SIG-M5 treated with dmso at 0.1 percent for 504 hours (cell line): ENCODE measurements around the gene TRAK1.
"Not testable (repeated sequence)": the region's sequence is repeated elsewhere in the genome, so short reads cannot be mapped to it uniquely, and the experiment has no call there.

Experiments used
- DNase-seq: peaks from one replicate; lab custom pipeline; 2025; ENCODE audit not compliant: unreplicated experiment; lab: John Stamatoyannopoulos, UW

The TRAK1 gene

DNA sequence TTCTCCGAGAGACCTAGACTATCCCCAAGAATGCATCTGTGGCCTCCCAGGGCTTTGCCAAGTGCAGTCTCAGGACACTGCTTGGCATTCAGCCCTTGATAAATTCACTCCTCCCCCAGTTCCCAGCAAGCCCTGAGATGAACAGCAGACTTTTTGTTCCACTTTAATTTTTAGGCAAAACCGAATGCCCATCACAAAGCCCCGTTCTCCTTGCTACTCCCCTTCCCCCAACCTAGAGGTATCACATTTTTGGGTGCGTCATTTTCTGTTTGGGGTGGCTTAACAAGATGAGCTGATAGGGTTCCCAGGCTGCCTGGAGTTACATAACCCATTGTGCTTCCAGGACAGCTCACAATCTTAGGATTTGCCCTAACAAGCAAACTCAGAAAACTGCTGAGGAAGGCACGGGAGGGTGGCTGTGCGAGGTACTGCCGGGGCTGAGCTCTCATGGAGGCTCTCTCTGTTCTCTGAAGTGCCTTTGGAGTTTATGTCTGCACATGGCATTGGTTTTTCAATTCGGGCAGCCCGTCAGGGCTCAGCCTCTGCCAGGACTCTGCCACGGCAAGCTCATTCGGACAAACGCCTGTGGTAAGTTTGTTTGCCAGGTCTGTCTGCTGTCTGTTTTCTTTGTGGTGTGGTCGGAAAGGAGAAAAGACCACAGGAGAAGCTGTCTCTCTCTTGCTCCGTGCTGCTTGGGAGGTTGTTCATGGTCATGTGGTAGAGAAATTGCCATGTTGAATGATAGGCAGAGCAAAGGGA, at the start of gene TRAK1:
TRAK1 (plus strand) TSS at position 385 of the 759 bp plus-strand sequence; CDS start at position 498, 113 bp downstream.
- no peak for DNase-seq

- DNase-seq, result no peak
These were observed 48.4 kb upstream of the TRAK1 start for GRCh38 chr3:42042747-42043098.

DNA sequence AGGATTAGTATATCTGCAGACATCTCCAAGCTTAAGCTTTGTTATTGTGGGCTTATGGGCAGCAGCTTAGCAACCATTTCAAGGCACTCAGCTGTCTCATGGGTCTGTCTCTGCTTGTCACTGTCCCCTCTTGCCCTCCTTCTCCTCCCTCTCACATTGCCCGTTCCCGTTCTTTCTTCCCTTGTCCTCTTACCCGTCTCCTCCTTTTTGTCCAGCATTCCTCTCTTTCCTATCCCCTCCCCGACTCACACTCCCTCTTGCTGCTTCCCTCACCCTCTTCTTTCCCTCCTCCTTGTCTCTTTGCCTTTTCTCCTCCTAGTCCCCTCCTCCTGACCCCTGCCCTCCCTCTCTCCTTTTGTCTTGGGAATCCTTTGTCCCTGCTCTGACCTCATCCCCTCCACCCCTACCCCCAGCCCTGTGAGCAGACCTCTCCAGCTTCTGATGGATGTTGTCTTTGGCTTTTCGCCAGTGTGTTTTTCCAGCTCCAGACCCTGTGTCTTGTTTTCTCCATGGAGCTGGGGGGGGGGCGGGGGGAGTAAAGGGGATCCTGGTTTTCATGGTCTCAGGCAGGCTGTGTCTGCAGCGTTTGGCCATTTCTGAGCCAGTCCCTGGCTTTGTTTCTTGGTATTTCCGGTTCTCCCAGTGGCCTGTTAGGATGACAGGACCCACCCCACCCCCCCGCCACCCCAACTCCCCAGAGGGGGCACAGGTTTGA, 47.9 kb upstream of the TRAK1 start:
- no peak for DNase-seq

- DNase-seq, result no peak
These were observed 45.4 kb upstream of the TRAK1 start for GRCh38 chr3:42045708-42046243.

- DNase-seq, result not testable (repeated sequence)
These were observed 42.6 kb upstream of the TRAK1 start for GRCh38 chr3:42048526-42048925.

- no peak for DNase-seq
These were observed 41.0 kb upstream of the TRAK1 start for GRCh38 chr3:42050126-42050525.

DNA sequence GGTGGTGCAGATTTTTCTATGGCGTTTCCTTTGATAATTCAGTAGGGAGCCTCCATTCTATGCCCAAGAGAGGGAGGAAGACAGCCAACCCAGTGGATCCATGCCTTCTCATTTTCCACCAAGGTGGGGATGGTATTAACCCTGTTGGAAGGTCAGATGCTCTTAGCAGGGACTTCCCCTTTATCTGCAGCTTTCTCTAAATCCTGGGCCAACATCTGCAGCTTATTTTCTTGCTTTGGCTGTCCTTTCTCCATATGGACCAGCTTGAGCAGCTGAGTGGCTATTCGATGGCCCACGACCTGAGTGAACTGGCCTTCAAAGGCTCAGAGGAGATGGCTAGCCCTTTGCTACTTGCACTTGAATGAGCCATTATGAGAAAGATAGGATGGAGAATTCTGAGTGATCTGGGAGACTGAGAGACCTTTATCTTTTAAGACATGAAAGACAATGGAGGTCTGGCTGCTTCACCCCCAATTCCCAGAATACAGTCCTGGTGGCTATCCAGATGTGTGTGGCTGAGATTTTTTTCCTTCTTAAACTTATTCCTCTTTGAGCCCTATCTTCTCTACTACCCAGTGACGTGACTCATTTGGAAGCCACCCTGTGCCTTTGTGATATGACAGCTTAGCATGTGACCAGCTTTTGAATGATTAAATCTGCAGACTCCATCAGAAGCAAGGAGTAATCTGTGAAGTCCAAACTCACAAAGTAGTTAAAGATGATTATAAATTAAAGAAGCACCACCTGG, 39.6 kb upstream of the TRAK1 start:
- no peak for DNase-seq

- no peak for DNase-seq
These were observed 39.0 kb upstream of the TRAK1 start for GRCh38 chr3:42052132-42052483.

- DNase-seq, result no peak
These were observed 38.4 kb upstream of the TRAK1 start for GRCh38 chr3:42052484-42053351.

- no peak for DNase-seq
These were observed 37.7 kb upstream of the TRAK1 start for GRCh38 chr3:42053476-42053875.

GRCh38 chr3:42055291-42055690, 35.9 kb upstream of the TRAK1 start:
- no peak for DNase-seq

DNA sequence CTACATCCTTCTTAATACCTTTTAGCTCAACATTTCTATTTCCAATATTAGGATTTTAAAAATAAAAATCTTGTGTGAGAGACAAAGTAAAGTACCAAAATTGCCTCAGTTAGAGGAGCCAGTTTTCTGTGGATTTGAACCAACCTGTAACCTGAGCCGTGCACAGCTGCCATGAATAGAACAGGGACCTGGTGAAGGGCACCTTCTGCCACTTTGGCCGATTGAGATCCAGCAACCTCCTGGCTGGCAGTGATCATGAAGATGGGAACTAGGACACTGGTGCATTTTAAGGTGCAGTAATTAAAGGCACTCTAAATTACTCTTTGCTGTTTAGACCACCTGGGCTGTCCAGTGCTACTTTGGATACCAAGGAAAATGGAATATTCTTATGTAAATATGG, 34.3 kb upstream of the TRAK1 start:
- DNase-seq, result no peak

- no peak for DNase-seq
These were observed 33.5 kb upstream of the TRAK1 start for GRCh38 chr3:42057561-42058211.

DNA sequence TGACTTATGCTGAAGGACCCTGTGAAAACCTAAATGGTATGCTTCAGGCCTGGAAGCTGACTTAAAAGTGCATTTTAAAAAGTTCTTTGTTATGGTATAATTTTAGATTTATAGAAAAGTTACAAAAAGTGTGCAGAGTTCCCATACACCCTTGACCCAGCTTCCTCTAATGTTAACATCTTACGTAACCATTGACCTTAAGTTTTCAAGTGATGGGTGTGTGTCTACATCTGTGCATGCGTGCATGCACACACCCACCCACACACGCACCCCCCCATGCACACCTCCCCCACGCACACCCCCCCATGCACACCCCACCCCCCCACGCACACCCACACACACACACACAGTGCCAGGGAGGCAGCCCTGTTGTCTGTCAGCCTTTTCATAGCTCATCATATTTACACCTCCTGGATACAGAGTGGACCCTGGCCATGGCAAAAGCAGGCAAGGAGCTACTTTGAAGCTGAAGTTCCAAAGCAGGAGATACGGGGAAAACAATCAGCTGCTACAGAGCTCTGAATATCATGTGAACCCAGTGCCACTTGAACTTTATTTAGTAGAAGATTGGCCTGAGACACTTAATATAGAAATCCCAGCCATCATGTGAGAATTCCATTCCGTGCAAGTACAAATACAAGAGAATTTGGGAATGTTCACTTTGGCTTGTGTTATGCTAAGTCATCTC, 30.0 kb upstream of the TRAK1 start:
- peak; percentile 41 for DNase-seq

- DNase-seq, result no peak
These were observed 29.3 kb upstream of the TRAK1 start for GRCh38 chr3:42061713-42062380.

DNA sequence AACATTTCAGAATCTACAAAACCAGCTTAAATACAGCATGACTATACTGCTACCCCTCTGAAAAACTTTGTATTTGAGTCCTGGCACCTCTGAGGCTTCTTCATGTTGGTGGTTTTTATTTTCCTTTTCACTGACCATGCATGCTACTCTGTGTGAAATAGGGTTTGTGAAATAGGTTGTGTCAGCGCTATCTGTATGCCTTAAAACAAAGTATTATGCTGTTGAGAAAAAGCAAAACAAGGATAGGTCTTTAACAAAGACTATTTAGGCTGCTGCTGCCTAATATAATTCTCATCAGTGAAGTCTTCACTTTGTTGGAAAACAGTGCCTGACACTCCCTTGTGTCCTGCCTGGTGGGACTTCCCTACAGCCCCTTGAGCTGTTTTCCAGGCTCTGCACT, 28.7 kb upstream of the TRAK1 start:
- no peak for DNase-seq

DNA sequence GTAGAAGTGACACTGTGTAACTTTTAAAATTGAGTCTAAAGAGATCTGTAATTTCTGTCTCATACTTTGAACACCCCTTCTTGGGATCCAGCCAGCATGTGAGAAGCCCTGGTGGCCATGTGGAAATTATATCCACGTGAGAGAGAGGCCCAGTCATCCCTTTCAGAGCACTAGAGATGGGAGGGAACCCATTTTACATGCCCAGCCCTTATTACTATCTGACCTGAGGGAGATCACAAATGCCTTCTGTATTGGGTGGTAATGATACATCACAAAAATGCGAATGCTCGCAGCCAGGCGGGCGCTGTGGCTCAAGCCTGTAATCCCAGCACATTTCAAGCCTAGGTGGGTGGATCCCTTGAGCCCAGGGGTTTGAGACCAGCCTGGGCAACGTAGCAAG, 27.3 kb upstream of the TRAK1 start:
- no peak for DNase-seq

GRCh38 chr3:42066516-42067181, 24.5 kb upstream of the TRAK1 start:
- DNase-seq, result no peak

GRCh38 chr3:42067326-42067725, 23.8 kb upstream of the TRAK1 start:
- DNase-seq, result no peak
